HG03095 (cell line): ENCODE data around the gene SKA2.
"Not testable (repeated sequence)": the region's sequence is repeated elsewhere in the genome, so short reads cannot be mapped to it uniquely, and the experiment has no call there.

Experiments used
- ATAC-seq: cut with Tn5 transposase; IDR thresholded peaks from one replicate; pipeline ENCODE4 v1.9.1; 2021; ENCODE audit warnings: moderate library complexity; ENCODE audit not compliant: unreplicated experiment

The SKA2 gene

GRCh38 chr17:59152925-59153324 is 2.1 kb downstream of the SKA2 start:
- no peak for ATAC-seq

- ATAC-seq: no peak
Observed at GRCh38 chr17:59151591-59151990, 3.4 kb downstream of the SKA2 start.

- no peak for ATAC-seq
Observed at GRCh38 chr17:59151006-59151405, 4.0 kb downstream of the SKA2 start.

DNA sequence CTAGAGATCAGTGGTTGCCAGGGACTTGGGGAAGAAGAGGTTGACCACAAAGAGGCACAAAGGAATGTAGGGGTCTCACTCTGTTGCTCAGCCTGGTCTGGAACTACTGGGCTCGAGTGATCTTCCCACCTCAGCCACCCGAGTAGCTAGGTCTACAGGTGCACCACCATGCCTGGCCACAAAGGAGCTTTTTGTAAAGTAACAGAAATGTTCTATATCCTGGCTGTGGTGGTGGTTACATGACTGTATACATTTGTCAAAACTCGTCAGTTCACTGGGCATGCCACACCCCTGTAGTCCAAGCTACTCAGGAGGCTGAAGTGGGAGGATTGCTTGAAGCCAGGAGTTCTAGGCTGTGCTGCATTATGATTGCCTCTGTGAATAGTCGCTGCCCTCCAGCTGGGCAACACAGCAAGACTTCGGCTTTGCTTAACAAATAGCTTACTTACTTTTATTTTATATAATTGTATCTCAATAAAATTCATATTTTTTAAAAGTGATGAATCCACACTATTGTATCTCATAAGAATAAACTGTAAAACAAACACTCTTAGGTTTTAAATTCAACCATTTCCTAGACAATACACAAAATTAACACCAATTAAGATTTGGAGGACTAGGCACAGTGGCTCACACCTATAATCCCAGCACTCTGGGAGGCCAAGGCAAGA is 5.0 kb downstream of the SKA2 start:
- ATAC-seq: no peak

GRCh38 chr17:59149051-59149450 is 5.9 kb downstream of the SKA2 start:
- ATAC-seq: no peak

DNA sequence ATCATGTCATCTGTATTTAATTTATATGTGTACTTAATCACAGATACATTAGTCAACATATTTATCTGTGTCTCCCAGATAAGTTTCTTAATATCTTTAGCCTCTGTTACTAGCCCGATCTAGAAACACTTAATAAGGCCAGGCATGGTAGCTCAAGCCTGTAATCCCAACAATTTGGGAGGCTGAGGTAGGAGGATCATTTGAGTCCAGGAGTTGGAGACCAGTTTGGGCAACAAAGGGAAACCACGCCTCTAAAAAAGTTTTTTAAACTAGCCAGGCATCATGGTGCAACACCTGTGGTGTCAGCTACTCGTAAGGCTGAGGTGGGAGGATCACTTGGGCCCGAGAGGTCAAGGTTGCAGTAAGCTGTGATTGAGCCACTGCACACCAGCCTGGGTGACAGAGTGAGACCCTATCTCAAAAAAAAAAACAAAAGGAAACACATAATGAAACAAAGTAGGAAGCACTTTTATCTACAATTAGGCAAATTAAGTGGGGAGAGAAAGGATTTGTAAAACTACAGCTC is 9.4 kb downstream of the SKA2 start:
- ATAC-seq: no peak

DNA sequence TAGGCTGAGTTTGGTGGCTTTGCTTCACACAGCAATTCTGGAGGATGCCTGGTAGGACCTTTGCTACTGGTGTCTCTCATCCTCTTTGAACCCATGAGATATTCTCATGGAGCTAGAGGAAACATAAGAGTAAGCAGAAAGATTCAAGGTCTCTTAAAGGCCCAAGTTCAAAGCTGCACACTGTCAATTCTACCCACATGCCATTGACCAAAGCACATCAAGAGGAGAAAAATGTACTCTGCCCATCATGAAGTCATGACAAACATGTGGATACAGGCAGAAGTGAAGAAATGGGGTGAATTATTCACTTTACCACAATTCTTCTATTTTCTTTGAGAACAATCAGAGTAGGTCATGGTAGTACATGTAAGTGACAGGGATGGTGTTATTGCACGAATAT is 13.1 kb downstream of the SKA2 start:
- ATAC-seq: no peak

DNA sequence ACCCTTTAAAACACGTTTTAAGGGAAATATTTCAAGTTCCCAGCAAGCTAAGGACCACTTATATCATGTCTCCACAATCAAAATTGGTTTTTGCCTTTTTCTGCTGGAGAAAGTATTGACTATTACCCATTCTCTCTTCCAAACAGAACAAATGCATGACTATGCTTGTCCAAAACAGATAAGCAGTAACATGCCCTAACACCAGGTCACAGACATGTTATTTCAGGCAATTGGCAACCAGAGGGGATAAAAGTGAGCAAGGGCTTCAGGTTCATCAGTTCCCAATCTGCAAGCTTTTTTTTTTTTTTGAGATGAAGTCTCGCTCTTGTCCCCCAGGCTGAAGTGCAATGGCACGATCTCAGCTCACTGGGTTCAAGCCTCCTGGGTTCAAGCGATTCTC is 15.0 kb downstream of the SKA2 start:
- no peak for ATAC-seq

DNA sequence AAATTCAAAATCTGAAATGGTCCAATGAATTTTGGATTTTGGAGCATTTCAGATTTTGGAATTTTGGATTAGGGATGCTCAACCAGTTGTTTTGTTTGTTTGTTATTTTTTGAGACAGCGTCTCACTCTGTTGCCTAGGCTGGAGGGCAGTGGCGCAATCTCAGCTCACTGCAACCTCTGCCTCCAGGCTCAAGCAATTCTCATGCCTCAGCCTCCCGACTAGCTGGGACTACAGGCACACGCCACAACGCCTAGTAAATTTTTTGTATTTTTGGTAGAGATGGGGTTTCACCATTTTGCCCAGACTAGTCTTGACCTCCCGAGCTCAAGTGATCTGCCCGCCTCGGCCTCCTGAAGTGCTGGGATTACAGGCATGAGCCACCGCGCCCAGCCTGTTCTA is 16.6 kb downstream of the SKA2 start:
- ATAC-seq: not testable (repeated sequence)

- ATAC-seq: no peak
Observed at GRCh38 chr17:59131131-59131530, 23.9 kb downstream of the SKA2 start.

GRCh38 chr17:59129814-59130213 is 25.2 kb downstream of the SKA2 start:
- no peak for ATAC-seq

DNA sequence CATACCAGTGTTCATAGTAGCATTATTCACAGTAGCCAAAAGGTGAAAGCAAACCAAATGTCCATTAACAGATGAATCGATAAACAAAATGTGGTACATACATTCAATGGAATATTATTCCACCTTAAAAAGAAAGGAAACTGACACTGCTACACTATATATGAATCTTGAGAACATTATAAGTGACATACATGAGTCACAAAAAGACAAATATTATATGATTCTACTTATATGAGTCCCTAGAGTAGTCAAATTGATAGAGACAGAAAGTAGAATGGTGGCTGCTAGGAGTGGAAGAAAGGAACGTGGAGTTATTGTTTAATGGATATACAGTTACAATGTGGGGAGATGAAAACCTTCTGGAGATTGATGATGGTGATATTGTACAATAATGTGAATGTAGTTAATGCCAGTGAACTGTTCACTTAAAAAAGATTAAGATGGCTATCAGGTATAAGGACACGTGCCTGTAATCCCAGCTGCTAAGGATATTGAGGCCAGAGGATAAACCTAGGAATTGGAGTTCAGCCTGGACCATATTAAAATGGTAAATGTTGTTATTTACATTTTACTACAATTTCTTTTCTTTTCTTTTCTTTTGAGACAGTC is 28.1 kb downstream of the SKA2 start:
- no peak for ATAC-seq

- no peak for ATAC-seq
Observed at GRCh38 chr17:59124665-59125064, 30.3 kb downstream of the SKA2 start.

DNA sequence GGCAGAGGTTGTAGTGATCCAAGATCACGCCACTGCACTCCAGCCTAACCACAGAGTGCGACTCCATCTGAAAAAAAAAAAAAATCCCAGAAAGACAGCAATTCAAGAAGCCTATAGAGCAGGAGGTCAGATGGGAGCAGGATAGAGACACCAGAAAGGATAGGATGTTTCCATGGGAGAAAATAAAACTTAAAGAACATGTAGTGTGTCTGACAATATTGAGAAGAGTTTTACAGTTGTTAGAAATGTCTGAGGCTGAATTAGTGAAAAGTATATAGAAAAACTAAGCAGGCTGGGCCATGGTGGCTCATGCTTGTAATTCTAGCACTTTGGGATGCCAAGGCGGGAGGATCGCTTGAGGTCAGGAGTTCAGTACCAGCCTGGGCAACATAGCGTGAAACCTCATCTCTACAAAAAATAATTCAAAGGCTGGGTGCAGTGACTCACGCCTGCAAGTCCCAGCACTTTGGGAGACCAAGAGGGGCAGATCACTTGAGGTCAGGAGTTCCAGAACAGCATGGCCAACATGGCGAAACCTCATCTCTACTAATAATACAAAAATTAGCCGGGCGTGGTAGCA is 33.0 kb downstream of the SKA2 start:
- no peak for ATAC-seq

- ATAC-seq: no peak
Observed at GRCh38 chr17:59115474-59115873, 39.5 kb downstream of the SKA2 start.

GRCh38 chr17:59111539-59111938 is 43.4 kb downstream of the SKA2 start:
- ATAC-seq: no peak

DNA sequence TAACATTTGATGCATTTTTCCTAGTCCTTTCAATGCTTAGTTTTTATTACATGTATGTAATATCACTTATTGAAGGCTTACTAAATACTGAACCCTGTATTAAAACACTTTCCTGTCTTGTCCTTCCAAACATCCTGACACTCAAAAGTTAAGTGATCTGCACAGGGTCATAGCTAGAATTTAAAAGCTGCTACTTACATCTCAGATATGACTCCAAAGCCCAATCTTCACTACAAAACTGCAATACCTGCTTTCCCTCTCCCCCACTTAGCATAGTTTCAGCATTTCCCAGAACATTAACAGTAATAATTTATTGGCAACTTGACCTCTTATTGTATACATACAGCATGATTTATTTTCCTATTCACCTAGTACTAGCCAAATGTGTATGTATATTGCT is 44.0 kb downstream of the SKA2 start:
- ATAC-seq: no peak

GRCh38 chr17:59108400-59109102 is 46.4 kb downstream of the SKA2 start:
- ATAC-seq: no peak

DNA sequence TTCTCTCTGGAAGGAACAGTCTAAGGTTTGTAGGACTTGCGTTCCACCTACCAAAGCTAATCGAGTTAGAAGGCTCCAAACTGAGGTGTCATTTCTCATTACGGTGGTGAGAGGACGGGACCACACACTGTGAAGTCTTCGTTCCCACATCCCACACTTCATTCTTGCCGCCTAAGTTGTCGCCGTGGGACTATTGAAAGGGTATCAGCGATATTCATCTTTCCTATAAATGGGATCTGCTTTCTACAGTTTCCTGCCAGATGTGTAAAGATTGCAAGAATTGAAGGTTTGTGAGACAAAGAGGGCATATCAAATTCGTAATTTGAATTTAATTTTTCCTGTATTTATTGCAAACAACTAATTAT is 47.7 kb downstream of the SKA2 start:
- peak; percentile 15 for ATAC-seq

- peak; percentile 92 for ATAC-seq
Observed at GRCh38 chr17:59106463-59107305, 48.3 kb downstream of the SKA2 start, which contains the start of gene TRIM37. TSS of gene TRIM37 (minus strand) at chr17:59106880. CDS start at chr17:59106461, 419 bp downstream.
